Activated T-cell treated with anti-CD3 and anti-CD28 coated beads, Interleukin-2, amount 50 U/mL, for 4 hours (primary cell): Measurements from ENCODE around the gene ISX. TPM values are rescaled to one million over a fixed set of nuclear protein-coding genes. Genes with fewer than 3 reads are reported as not detected.

ENCODE experiments used
- total RNA-seq, 3 donors: library from RNA; stranded (reverse); gene quantifications; one replicate each; pipeline ENCODE4 v1.2.1, GENCODE V29; 2021

Gene ISX
- total RNA-seq, 3 donors from 2014 or later = not detected

Other genes starting within 250 kb of the ISX start
- gene HMGXB4, start 191.3 kb downstream of the ISX start, total RNA-seq = 10 to 100 TPM; 29.7 to 31.4 (median 30.6) TPM
- gene TOM1, start 233.7 kb downstream of the ISX start, total RNA-seq = 10 to 100 TPM; 20.5 to 24.7 (median 23.0) TPM